HG02588 (cell line): ENCODE results near the gene ABHD14A.
"Not testable (repeated sequence)": the region's sequence is repeated elsewhere in the genome, so short reads cannot be mapped to it uniquely, and the experiment has no call there.

Source experiments
- ATAC-seq: cut with Tn5 transposase; IDR thresholded peaks from one replicate; pipeline ENCODE4 v1.9.1; 2021; ENCODE audit warnings: mild to moderate bottlenecking, moderate library complexity; ENCODE audit not compliant: unreplicated experiment

The ABHD14A gene

DNA sequence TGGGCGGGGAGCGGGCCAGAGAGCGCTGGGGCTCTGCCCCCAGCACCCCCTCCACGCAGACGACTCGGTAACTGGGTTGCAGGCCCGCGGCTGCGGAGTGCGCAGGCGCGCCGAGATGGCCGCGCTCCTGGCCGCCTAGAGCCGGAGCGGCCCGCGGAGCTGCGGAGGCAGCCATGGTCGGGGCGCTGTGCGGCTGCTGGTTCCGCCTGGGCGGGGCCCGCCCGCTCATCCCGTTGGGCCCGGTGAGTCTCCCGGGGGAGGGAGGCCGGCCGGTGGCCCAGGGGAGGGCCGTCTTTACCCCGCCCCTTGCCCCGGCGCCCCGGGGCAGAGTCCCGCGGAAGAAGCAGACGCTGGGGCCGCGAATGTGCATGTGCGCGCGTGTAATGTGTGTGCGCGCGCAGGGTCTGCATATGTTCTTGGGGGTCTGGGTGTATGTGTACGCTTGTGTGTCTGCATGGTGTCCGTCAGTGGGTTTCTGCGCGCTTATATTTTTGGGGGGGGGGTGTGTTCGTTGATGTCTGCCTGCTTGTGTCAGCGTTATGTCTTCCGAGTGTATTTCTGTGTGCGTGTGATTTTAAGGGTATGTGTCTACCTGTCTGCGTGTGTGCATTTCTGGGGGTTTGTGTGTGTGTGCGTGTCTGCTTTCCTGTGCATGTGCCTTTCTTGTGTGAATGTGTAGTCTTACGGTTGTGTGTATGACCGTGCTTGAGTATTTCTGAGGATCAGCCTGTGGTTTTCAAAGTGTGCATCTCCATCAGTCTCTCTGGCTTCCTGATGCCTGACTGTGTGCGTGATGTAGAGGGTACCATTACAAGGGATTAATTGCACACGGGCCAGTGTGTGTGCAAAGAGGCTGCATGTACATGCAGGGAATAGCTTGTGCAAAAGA lies at the start of gene ABHD14A:
Gene ABHD14A (plus strand): TSS at position 102 of the 889 bp plus-strand sequence. CDS start 72 bp downstream, at position 174.
- peak; percentile 52 for ATAC-seq

DNA sequence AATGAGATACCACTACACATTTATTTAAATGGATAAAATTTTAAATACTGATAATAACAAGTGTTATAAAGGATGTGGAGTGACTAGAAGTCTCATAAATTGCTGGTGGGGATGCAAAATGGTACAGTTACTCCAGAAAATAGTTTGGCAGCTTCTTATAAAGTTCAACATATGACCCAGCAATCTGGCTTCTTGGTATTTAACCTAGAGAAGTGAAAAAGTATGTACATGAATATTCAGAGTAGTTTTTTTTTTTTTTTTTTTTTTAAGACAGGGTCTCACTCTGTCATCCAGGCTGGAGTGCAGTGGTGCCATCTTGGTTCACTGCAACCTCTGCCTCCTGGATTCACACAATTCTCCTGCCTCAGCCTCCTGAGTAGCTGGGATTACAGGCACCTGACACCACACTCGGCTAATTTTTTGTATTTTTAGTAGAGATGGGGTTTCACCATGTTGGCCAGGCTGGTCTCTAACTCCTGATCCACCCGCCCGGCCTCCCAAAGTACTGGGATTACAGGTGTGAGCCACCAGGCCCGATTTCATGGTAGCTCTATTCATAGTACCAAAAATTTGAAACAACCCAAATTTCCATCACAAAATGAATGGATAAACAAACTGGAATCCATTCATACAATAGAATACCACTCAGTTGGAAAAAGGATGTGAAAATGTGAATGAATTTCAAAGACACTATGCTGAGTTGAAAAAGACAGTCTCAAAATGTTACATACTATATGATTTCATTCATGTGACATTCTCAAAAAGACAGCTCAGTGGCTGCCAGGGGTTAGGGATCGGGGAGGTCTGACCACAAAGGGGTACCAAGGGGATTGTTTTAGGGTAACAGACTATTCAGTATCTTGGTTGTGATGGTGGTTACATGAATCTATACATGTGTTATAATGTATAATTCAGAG lies 47.5 kb upstream of the ABHD14A start:
- ATAC-seq, result no peak

DNA sequence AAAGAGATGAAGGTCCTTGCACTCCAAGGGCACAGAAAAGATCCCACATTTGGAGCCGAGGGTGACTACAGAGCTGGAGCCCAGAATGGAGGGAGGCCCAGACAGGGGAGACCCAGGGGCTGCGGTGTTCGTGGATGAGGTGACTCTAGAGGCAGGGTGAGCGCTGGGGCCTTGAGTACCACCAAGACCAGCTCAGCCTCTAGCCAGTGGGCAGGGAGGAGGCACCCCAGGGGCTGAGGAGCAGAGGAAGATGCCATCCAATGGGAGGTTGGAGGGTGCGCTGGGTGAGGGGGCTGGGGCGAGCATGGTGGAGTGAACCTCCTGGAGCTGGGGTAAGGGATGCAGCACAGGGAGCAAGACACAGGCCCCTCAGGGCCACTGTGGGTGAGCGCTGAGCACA lies 46.4 kb upstream of the ABHD14A start:
- no peak for ATAC-seq

- ATAC-seq, result not testable (repeated sequence)
Measured at GRCh38 chr3:51928981-51929380, 45.9 kb upstream of the ABHD14A start.

DNA sequence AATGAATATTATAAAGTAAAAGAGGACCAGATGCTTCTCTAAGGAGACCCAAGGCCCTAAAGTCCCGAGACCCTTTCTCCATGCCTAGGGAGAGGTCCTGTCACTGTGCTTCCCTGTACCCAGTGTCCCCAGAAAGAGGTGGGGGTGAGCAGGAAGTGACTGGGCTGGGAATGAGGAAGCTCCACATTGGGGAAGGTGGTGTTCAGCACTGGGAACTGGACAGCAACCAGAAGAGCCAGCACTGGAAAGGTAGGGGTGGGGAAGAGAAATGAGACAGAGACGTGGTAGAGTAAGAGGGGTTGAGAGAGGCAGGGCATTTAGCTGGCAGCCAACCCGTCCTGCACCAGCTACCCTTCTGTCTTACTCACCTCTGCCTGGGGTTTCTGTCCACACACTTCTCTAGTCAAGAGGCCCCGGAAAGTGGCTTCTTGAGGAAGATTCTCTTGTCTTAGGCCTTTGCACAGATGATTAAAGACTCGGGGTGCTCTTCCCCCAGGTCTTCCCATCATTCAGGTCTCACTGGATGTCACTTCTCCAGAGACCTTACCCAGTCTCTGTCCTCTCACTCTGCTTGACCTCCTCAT lies 45.4 kb upstream of the ABHD14A start:
- ATAC-seq, result no peak

GRCh38 chr3:51930439-51930838 lies 44.4 kb upstream of the ABHD14A start:
- ATAC-seq, result no peak

DNA sequence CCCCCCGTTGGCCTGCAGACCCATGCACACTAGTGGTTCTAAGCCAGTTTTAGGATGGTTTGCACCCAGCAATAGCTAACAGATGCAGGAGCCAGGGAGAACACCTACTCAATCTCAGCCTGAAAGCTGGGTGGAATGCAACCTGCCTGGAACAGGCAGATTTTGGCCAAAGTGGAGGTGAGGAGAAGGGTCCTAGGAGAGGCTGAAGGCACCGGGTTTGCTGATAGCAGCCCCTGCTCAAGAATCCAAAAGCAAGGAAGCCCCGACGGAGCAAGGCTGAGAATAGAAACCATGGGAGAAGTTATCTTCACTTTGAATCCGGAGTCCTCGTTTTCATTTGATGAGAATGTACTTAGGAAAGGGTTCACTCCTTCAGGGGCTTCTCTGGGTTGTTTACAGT lies 43.1 kb upstream of the ABHD14A start:
- no peak for ATAC-seq

GRCh38 chr3:51932471-51933370 lies 42.1 kb upstream of the ABHD14A start:
- no peak for ATAC-seq

DNA sequence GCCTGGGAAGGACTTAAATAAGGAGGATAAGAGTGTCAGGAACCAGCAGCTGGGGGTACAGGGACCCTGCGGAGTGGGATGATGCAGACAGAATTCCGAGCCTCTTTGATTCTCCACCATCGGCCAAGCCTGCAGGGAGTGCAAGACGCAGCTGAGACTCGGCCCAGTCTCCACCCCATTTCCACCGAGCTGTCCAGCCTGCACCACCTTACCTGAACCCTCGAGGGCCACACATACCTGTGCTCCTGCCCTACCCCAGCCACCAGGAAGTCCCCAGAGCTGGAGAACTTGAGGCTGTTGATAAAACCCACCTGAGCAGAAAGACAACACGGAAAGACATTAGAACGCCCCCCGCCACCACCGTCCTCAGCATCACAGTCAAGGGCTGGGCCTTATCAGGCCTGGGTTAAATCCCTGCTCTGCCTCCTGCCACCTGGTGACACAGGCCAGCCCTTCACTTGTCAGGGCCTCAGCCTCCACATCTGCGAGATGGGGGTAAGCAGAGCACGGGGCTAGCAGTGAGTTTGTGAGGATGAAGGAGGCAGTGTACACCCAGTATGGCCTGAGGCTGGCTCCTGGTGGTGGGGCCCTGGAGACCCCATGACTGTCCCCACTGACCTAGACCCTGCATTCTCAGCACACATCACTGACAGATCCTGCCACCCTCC lies 41.3 kb upstream of the ABHD14A start:
- ATAC-seq, result no peak

- no peak for ATAC-seq
Measured at GRCh38 chr3:51934139-51934850, 40.6 kb upstream of the ABHD14A start.

DNA sequence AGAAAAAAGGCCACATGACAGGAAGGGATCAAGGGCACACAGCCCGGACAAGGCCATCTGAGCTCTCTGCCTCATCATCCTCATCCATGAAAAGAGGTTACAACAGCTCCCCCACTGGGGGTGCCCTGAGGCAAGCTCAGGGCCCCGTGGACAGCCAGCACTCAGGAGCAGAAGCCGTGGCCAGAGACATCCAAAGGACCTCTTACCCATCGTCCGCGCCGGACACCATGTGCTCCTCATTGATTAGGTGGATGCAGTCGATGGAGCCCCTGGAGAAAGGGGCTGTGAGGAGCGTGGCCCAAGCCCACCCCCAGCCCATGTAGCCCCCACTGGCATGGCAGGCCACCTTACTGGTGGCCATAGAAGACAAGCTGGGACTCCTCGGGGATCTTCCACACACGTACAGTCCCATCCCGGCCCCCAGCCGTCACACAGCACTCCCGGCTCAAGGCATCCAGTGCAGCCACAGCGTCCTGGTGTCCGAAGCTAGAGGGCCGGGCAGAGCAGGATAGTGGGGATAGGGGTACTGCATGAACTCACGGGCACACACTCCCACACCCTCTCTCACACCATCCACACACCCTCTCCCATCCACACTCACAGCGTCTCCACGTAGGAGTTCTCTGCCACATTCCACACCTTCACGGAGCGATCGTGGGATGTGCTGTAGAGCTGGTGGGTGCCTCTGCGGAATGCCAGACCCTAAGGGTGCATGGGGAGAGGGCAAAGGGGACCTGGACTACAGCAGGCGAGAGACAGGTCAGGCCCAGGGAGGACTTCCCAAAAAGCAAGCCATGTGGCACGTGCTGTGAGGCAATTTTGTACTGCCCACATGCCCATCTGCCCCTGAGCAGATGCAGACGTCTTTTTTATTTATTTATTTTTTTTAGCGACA lies 39.6 kb upstream of the ABHD14A start:
- no peak for ATAC-seq

GRCh38 chr3:51935886-51936755 lies 38.7 kb upstream of the ABHD14A start:
- no peak for ATAC-seq

DNA sequence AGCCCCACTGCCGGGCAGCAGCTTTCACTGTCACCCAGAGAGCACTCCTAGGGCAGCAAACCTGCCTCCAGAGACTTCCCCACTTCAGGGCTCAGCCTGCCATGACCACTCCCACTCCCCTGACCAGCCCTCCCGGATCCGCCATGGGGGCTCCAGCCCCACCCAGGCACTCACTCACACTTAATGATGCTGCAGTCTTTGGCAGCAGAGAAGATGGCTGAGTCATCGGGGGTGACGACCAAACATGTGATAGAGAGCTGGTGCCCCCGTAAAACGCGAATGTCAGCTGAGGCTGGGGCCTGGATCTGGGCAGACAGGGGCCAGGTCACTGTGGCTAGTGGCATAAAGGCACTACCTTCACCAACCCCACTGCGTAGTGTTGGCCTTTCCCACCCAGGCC lies 37.9 kb upstream of the ABHD14A start:
- ATAC-seq, result no peak

GRCh38 chr3:51937611-51938450 lies 37.0 kb upstream of the ABHD14A start:
- no peak for ATAC-seq

GRCh38 chr3:51938780-51939425 lies 36.0 kb upstream of the ABHD14A start:
- ATAC-seq, result no peak
